ENCODE measurements around the gene CXCL14.

CXCL14 gene

DNA sequence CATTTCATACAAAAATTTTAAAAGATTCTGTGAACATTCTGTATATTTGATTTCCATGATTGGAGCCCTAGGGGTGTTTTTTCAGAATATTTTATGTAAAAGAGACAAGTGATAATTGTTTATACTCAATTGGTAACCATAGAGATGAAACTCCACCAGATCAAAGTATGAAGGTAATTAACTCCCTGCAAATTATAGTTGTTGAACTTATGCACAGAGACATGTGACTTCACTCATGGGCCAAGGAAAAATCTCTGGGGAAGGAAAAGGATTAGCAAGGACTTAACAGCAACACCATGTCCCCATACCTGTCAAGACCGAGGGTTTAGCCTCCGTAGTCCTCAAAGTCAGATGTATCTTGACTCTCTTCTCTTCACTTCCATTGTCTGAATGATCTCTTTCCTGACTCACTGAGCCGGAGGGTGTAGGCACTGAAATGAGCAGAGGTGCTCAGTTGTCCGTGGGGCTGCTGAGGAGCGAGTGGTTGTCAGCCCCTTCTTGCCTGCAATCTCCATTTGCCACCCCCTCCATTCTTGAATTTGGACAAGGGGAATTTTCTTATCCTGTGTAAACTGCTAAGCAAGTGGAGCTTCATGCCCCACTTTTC, 17.5 kb upstream of the CXCL14 start:
- DNase-seq: no peak

DNA sequence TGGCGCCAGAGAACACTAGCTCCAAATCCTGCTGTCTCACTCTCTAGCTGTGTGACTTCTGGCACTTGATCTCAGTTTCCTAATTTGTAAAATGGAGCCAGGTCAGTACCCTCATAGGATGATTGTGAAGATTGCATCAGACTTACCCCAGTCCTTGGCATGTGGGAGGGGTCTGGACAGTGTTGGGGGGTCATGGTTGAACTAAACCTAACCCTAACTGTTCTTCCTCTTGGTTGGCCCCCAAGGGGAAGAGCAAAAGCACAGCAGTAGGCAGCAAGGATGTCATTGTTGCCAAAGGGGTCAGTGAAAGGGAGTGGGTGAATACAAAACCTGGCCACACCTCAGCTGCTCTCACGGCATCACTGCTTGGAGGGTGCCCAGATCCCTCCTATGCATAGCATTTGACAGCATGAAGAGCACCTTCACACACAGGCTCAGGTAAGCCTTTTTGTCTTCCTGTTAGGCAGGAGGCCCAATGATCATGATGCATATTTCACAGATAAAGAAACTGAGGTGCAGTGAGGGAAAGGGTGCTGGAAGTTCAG, 15.7 kb upstream of the CXCL14 start:
- DNase-seq: no peak

DNA sequence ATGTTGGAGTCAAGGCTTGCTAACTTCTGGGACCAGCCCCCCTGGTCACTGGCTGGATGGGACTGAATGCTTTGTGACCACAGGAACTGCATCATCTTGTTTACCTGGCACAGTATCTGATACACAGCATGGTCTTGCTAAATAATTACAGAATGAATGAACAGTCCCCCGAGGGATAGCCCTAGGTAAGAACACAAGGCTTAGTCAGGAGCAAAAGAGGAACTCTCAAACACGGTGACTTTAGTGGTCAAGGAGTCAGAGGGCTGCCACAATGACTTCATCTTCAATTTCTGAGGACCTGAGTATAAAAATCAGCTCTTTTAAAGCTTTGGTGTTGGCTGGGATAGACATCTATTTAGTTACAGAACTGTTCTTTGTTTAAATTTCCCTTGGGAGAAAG, 15.1 kb upstream of the CXCL14 start:
- no peak for DNase-seq

DNA sequence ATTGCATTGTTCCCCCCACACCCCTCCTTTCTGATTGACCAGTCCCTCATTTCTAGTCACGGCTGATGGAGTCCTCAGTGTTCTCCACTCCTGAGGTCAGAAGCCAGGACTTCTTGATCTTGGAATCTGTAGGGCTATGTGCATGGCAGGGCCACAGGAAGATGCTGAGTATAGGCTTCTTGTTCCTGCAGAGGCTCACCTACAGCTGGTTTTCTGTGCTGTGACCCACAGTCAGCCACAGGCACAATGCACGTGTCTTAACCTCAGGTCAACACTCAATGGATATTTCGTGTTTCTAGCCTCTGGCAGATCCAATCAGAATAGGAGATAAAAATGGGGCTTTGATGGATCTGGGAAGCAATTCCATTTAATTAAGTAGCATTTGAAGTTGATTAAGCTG, 14.3 kb upstream of the CXCL14 start:
- DNase-seq: no peak

DNA sequence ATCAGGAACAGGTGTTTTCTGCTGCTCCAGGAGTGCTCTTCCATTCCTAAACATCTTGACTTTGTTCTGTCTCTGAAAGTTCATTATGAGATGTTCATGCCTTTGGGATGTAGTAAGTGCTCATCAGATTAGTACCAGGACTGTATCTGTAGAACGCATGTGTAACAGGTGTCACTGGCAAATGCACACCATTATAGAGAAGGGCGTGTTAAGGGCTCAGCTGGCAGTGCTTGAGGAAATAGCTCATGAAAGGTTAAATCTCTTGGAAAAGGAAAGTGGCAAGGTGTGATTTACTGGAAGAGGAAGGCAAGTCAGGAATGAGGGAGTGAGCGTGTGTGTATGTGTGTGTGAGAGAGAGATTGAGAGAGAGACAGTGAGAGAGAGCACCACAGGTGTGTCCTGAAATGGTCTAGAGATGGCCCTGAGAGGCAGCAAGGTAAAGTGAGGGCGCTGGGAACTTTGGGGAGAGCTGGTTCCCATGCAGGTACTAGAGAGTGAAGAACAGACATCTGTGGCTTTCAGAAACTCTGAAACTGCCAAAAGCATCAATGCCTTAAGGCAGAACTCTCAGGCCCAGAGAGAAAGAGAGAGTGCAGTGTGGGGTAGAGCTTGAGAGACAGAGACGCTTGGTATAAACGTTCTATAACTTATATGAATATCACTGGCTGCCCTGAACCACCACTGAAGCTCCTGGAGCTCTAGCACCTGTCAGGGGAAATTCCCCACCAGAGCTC, 13.7 kb upstream of the CXCL14 start:
- no peak for DNase-seq

DNA sequence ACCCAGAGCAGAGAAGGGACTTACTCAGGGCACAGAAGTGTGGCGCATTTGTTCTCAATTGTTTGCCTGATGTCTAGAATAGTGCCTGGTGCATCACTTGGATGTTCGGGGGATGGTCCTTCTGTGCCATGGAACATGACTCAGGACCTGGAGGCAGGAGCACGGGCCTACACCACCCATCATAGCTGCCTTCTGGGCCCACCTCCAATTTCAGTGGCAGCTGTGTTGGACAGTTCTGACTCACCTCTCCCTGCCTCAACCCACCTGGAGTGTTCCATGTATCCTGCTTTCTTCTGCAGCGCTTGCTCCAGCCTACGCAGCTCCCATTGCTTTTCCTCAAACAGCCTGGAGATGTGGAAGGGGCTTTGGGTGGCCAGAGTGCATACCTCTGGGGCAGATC, 12.5 kb upstream of the CXCL14 start:
- DNase-seq: no peak

DNA sequence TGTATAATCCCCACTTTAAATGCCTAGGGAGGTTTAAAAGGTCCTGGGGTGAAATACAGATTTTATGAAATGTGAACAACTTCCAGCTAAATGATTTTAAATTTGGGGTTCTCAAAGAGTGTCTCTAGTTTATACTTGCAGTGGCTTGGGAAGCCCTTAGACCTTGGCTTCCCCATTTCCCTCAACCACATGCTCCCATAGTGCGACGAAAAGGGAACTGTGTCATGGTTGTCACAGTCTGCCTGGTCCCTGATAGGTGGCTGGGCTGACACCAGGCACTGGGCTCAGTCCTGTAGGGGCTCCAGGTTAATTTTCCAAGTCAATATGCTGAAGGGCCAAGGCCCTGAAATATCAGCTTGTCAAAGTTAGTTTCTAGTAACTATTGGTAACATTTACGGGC, 10.4 kb upstream of the CXCL14 start:
- DNase-seq: no peak

DNA sequence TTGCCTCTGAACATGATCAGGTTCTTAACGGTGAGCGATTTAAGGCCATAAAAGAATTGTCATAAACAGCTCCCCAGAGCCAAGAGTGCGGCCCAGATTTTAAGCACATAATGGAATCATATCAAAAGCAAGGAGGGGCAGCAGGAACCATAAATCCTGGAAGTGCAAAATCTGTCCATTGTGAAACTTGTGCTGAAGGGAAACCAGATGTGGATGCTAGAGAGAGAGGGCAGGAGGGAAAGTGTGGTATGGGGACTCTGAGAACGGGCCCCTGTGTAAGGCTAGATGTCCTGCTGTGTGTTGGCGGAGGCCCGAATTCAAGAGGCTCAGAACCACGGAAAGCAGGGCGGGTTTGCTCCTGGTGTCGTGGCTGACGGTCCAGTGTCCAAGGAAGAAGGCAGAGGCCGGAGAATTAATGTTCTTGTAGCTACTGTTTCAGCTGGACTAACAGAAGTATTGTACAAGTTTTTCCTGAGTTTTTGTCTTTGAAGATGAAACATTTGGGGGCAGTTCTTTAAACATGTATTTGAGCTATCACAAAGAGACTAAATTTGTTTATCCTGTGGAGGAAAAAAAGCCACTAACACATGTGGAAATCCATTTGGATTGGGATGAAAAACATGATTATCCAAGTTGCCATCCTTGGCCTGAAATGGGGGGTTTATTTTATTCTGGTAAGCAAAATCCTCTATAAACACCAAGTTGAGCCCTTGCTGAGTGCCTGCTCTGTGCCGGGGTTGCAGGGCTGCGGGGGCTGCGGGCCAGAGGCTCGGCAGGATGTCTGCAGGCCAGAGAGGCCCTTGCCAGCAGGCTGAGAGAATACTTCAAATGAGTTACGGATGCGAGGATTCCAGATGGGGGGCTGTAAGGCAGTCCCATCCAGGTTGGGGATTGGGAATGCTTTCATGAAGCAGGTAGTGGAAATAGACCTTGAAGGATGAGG, 9.2 kb upstream of the CXCL14 start:
- no peak for DNase-seq

DNA sequence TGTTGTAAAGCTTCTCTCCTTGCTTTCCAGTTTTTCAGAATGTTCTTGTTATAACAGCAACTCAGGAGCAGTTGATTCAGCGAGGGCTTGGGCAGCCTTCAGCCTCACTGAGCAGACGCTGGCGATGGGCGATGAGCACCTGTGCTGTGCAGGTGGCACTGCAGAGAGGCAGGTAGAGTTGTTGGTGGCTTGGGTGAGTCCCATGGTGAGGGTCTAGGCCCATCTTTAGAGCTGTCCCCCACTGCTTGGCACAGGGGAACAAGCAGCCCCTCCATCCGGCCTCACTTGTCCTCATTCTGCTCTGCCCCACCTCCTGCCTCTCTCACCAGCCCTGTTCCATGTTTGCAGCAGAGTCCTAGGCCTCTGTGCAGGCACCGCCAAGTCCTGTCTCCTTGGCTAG, 6.1 kb upstream of the CXCL14 start:
- no peak for DNase-seq

DNA sequence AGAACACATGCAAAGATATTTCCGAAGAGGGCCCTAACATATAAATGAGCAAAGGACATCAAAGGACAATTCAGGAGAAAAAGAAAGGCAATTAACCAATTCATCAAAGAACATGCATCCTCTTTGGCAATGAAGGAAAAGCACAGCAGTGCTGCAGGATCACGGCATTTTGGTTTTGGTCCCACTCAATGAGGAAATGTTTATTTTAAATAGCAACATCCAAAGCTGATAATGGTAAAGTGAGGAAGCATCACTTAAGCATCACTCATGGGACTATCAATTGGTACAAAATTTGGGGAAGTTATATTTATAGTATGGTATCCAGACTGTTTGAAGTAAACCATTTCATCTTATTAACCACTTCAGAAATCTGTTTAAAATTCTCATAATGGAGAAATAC, 5.5 kb upstream of the CXCL14 start:
- DNase-seq: no peak

DNA sequence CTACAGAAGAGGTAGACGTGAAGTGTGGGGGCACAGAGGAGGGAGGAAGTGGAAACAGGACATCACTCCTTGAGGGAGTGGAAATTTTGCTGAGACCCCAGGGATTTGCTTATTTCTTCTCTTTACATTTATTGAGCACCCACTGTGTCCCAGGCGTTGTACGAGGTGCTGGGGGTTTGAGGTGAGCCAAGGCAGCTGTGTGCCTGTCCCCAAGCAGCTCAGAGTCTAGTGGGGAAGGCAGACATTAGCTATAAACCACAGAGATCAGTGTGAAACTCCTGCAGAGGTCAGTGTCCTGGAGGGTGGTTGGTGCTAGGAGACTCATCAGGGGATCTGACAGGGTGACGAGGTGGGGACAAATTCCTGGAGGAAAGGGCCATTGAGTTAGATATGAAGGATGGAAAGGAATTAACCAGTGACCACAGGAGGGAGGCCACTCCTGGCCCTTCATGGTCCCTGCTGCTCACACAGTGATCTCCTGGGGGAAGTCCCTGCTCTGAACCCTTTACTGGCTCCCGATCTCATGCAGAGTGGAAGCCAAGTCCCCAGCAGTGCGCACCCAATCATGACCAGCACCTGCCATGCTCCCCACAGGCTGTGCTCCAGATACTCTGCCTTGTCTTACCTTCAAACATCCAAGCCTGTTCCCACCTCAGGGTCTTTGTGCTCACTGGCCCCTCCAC, 3.4 kb upstream of the CXCL14 start:
- no peak for DNase-seq

DNA sequence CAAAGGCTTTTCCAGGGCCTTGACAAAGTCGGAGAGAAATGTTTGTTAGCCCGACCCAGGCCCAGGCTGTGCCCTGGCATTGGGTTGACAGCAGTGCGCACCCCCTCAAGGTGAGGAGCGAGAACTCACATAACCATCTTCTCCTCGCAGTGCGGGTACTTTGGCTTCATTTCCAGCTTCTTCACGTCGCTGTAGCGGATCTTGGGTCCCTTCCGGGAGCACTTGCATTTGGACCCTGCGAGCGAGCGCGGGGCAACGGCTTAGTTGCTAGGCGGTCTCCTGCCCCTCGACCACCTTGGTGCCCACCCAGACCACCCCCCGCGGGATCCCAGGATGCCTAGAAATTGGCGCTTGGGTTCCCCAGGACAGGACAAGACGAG, 496 bp downstream of the CXCL14 start:
- DNase-seq: no peak

DNA sequence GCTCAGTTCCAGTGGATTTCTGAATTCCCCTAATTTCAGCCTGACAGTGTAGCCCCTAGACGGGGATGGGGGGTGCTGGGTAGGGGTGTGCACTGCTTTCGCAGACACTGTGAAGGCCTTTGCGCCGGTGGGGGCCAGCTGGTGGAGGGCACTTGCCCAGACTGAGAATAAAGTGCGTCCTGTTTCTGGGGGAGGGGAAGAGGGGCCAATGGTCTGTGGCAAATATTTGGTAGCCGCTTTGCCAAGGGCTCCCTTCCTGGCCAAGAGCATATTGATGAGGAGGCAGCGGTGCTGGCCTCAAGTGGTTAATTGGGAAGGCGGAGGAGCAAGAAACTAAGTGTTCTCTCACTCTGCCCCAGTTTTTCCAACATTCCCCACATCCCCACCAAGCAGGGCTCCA, 1.4 kb downstream of the CXCL14 start:
- DNase-seq: no peak

DNA sequence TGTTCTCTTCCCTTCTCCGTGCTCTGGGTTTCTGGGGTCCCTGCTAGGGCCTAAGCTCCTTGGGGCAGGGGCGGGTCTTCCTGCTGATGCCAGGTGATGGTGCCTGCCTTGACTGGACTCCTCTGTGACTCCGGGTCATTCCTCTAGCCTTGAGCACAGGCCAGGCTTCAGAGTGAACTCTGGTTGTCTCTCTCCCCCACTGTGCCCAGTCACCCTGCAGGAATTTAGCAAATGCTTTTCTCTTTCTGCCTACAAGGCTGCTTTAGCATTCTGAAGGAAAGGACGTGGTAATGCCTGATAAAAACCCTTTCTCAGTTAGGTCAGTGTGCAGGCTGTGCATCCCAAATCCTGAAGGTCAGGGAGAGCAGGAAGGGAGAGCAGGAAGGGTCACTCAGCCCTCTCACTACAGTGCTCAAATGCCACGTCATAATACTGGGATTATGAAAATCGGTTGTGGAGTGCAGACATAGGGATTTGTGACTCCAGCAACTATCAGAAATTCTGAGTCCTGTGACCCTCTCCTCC, 2.7 kb downstream of the CXCL14 start:
- peak in 1 of 2 experiments; percentile 18 for DNase-seq

DNA sequence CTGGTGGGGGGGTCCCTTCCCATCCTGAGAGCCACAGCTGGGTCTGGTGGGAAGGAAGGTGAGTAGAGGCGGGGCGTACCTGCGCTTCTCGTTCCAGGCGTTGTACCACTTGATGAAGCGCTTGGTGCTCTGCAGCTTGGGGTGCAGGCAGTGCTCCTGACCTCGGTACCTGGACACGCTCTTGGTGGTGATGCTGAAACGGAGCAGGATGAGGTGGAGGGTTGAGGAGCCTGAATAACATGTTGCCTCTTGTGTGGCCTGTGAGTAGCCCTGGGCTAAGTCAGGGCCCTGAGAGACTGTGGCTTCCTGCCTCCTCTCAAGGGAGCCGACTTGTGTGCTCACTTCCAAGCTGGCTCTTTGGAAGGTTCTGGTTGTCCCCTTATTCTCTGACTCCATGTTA, 4.3 kb downstream of the CXCL14 start:
- DNase-seq: no peak

DNA sequence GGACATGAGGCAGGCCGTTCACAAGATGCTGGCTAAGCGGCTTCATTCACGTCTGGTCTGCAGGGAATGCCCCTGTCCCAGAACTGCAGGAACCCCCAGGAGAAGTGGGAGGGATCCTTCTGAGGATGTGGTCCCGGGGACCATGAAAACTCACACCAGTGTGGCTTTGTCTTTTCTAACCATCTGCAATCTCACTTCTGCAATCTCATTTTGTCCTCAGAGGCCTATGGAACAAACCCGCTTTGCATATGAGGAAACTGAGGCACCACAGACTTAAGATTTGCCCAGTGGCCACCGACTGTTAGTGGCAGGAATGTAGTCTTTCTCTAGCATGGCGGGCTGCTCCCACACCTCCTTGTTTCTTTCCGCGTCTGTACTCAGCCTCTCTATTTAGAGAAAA, 6.9 kb downstream of the CXCL14 start:
- no peak for DNase-seq

DNA sequence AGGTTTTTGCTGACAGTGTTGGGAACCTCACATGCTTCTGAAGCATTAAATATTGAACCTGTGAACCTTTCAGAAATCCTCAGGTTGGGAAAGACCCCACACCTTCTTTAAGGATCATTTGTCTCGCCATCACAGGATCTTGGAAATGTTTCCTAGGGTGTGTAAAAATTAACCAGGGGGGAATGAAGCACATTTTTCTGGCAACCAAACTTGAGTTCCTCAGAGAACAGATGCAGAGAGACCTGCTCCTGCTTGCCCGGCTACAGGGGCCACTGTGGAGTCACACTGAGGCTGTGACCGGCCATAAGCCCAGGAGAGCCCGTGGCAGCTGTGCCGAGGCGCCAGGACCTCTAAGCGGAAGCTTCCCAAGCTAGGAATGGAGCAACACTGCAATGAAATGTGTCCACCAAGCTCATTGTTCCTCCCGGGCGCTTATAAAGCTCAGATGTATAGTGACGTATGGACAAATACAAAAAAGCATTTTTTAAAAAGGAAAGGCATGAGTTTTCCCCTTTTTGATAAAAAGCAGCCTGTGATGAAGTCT, 7.7 kb downstream of the CXCL14 start:
- no peak for DNase-seq

DNA sequence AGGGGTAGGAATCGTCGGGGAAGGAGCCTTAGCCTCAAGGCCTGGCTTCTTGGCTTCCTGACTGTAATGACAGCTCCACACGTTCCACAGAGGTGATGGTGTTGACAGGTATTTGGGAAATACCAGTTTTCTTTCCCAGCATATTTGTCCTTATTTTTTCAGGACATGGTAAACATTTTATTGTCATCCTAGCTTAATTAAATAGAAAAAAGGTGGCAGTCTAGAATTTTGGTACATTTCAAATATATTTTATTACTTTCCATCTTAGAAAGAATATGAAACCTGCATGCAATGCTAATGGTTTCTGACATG, 8.4 kb downstream of the CXCL14 start:
- no peak for DNase-seq

DNA sequence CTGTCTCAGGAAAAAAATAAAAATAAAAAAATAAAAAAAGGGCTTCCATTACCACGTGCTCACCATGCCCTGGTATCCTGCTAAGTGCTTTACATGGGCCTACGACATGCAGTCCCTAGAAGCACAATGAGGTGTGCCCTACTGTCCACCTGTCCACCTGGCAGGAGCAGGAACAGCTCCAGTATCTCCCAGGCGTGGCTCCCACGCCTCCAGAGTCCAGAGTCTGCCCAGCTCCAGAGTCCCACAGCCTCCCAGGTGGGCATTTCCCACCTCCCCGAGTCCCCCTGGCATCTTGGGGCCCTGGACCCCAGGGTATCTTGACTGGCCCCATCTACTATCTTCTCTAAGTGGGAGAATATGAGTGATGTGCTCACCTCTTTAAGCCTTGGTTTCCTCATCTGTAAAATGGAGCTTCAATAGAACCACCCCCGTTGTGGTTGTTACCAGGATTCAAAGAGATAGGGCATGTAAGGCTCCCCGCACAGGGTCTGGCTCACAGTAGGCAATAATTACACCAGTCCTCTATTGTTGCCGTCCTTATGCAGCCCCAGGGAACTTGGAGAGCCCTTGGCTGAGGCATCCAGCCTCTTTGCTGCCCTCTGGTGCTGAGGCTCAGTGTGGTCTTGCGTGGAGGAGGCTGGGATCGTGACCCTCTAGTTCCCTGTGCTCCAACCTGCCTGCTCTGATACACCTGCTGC, 8.9 kb downstream of the CXCL14 start:
- DNase-seq: peak in 1 of 2 experiments; percentile 33

DNA sequence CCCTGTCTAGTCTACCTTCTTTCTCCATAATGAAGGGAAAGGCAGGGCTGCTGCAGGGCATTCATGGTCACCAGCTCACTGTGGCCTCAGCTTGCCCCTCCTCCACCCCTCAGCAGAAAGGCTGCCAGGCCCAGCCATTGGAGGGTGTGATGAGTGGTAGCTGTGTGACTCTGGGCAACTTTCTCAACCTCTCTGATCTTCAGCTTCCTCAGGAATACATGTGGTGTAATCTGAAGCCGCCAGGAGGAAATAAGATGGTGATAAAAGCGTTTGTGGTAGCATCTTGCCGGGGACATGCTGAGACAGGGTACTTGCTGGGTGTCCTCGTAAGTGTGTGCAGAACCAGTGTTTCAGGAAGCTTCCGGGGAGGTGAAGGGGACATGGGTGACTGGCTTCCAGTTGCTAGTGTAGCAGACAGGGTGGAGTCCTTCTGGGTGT, 9.8 kb downstream of the CXCL14 start:
- DNase-seq: no peak

DNA sequence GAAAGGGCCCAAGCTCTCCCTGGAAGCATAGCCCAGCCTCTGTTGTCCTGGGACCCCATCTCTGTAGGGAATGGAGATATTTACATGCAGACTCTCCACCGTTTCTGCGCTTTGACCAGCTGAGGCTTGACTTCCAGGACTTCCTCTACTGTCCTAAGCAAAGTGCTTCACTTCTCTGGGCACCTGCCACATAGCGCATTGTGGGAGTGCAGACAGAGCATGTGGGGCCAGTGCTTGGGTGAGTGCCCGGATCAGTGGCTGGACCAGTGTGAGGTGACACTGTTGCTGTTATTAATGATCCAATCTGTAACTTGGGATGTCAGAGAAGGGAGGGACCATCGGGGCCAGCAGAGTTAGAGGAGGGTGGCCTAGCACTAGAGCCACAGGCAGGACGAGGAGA, 10.5 kb downstream of the CXCL14 start:
- no peak for DNase-seq

DNA sequence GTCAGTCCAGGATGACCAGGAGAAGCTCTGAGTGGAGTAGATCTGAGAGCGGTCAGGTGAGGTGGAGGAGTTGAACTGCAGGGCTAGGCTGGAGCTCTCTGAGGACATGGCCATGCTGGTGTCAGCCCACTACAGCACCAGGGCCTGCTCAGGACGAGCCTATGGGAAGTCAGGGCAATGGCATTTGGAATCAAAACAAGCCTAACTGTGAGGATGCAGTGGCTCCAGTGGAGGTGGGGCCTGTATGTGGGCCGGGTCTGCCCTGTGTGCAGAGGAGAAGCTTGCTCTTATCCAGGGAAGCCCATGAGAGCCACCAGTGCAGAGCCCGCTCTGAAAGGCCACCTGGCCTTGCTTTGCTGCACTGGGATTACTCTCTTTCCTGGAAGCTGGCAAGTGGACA, 11.1 kb downstream of the CXCL14 start:
- DNase-seq: no peak

Measured in SW 1271 (cell line).